ENCODE measurements around the gene HSPH1.
"Not testable (repeated sequence)": the region's sequence is repeated elsewhere in the genome, so short reads cannot be mapped to it uniquely, and the experiment has no call there.

GRCh38 chr13:31177813-31178495 is 16.2 kb upstream of the HSPH1 start:
- TF ChIP-seq CTCF (conservative IDR thresholded peaks at IDR 0.05); ZFX (IDR thresholded peaks at IDR 0.05): not testable (repeated sequence)

Measured in C4-2B (cell line).